Forelimb muscle (tissue), 1 donor: ENCODE data around the gene USP3. TPM values are rescaled to one million over a fixed set of nuclear protein-coding genes. Genes with fewer than 3 reads are reported as not detected.
A peak's percentile ranks its signal among the peaks of the same experiment; 100 is the strongest.
"Not testable (repeated sequence)": the region's sequence is repeated elsewhere in the genome, so short reads cannot be mapped to it uniquely, and the experiment has no call there.

Experiments used
- DNase-seq: peaks from one replicate; pipeline ENCODE4 v3.0.0-alpha.2; 2013; ENCODE audit warnings: low read depth
- polyA plus RNA-seq: library from polyadenylated mRNA; unstranded; fragments of 120-200 nt; gene quantifications from one replicate; pipeline ENCODE4 v1.2.1, GENCODE V29; 2013; ENCODE audit not compliant: insufficient read length

The USP3 gene
- polyA plus RNA-seq, 1 donor, result 22.1 TPM

DNA sequence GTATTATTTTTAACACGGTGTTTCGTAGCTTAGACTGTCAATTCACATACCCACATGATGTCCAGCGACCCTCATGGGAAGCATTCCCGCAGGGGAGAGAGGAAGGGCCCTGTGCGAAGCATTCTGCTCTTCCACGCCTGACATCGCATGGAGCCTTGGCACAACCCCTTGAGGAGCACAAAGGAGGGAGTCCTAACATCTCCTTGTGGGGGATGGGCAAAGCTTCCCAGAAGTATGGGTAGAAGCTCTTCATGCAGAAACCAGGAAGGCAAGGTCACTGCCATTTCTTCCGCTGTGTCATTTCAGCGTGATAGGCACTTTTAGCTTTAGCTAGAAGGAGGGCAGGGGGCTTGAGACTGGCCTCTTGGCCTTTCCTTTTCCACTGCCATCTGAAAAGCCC lies 28.7 kb upstream of the USP3 start:
- no peak for DNase-seq

DNA sequence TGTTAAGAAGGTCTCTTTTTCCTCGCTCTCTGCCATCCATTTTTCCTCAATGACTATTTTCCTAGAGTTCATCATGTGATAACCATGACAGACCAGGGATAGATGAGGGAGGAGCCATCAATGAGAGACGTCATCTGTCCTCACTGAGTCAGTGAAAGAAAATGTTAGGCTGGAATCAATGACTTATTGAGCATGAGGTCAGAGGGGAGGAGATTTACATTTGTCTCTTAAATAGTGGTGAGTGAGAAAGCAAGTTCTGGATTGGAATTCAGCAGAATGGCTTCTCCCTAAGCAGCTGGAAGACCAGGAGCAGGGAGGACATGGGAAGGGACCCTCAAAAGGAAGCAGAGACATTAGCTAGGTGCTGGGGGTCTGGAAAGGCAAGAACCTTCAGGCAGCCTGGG lies 28.2 kb upstream of the USP3 start:
- DNase-seq, result peak; percentile 54

DNA sequence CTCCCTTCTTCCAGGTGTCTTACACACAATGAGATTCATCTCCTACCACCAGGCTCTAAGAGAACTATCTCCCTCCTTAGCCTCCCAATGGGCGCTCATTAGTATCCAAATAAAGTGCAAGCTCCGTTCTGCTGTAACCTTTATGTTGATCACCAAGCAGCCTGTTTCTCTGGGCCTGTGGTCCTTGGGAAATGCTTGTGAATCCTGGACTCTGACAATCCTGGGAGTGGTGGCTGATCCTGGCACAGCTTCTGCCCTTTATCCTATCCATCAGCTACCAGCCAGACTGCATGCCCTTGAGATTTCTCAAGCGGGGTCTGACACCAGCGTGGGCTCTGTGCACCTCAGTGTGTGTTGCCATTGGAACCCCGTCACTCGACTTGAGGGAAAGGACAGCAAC lies 26.1 kb upstream of the USP3 start:
- DNase-seq, result no peak

DNA sequence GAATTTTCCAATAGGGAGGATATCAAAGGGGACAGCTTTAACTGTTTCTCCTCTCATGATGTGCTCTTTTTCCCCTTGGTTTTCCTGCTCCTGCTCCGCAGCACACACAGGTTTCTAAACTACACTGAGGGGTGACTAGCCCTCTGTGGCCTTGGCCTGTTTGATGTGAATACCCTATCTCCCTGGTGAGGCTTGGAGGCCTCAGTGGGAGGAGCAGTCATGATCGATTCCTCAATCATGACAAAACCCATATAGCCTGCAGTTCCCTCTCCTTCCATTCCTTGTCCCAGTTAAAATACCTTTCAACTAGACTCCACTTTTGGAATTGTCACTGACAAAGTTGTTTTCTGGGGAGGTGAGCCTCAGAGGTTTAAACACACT lies 24.0 kb upstream of the USP3 start:
- DNase-seq, result no peak

DNA sequence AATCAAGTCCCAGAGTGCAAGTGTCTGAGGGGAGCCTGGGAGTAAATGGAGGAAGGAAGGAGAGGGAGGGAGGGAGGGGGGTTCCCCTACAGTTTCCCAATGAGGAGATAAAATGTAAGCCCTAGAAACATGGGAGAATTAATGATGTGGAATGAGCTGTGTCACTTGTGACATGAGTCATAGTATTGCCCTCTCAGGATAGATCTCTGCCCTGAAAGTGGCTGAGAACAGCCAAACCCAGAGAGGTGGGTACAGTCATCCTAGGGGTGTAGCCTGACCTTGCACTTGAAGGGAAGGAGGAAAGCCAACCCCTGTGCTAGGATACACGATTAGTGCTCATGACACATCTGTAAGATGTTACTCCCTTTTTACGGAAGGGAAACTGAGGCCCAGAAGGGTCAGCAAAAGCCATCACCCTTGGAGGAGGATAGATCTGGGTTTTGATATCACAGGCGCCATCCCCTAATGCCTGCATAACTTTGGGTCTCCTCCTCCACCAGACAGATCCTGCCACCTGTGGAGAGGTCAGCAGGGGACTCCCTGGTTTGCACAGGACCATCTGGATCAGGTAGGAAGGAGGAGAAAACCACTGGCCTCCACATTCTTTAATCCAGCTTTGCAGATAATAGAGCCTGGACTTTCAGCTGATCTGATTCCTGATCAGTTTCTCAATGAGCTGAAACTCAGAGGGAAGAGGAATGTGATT lies 23.1 kb upstream of the USP3 start:
- DNase-seq, result no peak

DNA sequence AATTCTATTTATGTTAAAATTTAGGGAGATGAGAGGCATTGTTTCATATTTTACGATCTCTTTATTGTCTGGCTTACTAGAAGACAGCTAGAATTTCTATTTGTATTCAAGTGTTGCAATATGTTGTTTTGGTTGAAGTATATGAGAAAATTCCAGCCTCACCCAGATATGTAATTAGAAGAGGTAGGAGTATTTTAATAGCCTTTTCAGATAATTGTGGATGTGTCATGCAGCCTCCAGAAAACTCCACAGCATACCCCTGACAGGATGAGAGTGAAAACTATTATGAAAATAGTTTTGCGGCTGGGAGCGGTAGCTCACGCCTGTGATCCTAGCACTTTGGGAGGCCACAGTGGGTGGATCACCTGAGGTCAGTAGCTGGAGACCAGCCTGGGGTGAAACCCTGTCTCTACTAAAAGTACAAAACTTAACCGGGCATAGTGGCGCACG lies 21.5 kb upstream of the USP3 start:
- DNase-seq, result no peak

DNA sequence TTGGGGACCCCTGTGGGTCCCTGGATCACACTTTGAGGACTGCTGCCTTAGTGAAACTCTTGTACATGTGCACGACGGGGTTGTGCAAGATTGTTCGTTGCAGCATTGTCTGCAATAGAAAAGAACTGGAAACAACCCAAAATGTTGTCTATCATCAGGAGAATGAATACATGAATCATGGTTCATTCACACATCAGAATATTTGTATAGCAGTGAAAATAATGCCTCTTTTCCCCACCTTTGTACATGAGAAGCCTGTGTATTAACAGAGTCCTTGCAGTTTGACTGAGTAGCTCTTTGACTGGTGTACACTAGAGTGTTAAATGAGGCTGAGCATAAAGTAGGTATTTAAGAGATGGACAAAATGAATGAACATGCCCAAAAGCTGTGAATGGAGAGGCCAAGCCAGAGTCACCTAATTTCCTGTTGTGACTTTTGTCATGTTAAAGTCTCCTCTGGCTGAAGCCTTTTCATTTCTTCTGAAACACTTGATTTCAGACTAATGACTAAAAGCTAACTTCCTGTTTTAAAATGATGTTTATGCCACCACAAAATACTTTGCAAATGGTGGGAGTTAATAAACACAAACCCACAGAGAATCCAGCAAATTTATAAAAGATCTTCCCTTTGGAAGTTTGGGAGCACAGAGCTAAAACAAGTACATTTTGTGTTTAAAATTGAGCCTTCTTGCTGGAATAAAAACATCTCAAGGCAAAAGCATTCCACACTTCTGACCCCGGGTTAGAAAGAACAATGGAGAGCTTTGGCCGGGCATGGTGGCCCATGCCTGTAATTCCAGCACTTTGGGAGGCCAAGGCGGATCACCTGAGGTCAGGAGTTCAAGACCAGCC lies 20.6 kb upstream of the USP3 start:
- no peak for DNase-seq

DNA sequence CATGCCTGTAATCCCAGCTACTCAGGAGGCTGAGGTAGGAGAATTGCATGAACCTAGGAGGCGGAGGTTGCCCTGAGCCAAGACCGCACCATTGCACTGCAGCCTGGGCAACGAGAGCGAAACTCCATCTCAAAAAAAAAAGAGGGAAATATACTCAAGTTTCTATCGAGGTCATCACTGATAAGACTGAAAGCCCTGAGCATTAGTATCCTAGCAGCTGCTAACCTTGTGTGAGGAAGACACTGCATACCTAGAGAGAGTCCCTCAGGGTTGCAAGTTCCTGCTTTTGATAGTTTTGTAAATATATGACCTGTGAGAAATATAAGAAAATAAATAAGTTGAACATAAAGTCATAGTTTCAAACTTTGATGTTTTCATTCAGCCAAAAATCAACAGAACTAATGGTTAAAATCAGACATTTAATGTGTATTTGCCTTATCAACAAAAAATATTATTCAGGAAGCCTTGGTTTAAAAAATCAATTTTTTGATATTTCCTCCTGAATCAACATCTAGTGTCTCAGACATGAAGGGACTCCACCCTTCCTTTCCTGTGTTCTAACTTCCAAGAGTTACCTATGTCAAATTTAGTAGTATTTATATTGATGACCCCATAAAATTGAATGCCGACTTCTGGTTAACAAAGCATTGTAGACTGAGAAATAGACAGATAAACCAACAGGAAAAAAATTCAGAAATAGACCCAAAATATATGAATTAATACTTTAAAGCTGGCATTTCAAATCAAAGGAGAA lies 19.8 kb upstream of the USP3 start:
- DNase-seq, result no peak

DNA sequence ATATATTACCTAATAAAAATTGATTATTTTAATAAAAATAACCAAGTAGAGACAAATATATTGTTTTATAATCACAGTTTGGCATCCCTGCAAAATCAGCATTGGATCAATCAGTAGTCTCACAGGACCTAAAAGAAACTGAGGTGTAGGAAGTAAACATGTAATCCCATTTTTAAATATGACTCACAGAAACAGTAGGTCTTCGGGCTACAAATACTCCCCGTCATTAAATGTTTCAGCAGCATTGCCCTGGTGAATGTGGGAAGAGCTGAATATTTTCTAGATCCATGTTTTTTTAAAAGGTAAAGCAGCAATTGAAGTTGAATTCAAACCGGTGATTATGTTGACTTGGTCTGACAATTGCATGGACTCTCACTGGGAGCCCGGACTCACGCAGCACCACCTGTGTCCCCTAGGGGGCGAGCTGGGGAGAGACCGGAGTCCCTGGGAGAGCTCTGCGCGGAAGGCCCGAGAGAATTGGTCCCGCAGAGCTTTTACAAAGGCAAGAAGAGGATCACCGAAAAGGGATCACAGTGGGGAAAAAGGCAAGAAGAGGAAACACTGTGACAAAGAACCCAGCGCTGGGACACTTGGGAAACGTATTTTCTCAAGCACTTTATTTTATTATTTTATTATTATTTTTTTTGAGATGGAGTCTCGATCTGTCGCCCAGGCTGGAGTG lies 17.2 kb upstream of the USP3 start:
- DNase-seq, result no peak

DNA sequence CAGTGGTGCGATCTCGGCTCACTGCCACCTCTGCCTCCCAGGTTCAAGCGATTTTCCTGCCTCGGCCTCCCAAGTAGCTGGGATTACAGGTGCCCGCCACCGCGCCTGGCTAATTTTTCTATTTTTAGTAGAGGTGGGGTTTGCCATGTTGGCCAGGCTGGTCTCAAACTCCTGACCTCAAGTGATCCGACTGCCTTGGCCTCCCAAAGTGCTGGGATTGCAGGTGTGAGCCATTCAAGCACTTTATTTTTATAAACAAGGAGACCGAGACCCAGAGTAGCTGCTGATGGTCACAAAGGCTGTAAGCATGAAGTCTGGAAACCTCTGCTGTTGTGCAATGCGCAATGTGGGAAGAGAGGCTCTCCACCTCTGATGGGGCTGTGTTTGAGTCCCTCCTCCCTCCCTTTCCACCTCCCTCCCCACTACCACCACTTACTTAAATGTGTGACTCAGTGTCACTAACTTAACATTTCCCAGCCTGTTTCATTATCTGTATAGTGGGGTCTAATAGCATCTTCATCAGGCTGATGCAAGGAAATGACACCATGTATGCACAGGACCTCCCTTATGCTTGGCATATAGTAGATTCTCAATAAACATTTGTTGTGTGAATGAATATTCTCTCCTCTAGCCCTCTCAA lies 16.5 kb upstream of the USP3 start:
- DNase-seq, result not testable (repeated sequence)

DNA sequence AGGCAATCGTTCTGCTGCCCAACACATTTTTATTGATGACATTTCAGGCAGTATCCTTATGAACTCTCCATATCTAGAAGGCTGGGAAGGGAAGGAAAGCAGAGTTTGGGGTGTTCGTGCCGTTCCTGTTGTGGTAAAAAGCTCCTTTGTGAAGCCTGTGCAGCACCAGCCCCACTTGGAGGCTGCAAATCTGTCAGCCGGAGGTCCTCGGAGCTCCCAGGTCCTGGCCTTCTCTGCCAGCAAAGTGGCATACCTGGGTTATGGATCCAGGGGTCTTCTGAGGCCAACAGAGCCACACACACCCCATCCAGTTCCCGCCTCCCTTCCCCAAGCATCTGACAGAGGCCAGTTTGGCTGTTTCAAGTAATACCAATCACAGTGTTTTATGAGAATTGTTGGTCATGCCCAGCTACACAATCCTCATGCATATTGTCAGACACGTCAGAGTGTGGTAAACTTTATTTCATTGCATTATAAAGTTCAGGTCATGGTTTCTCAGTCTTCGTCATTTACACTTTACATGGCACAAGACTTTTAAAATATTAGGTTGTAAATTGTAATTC lies 15.9 kb upstream of the USP3 start:
- DNase-seq, result no peak

DNA sequence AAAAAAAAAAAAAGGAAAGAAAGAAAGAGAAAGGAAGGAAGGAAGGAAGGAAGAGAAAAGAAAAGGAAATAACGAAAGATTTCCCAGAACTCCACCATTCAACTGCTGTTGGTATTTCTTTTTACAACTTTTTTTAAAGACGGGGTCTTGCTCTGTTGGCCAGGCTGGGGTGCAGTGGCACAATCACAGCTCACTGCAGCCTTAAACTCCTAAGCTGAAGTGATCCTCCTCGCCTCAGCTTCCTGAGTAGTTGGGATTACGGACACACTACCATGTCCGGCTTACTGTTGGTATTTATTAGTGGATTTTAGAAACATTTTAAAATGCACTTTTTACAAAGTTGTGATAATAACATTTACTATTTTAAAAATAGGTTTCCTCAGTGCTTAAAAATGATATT lies 15.0 kb upstream of the USP3 start:
- no peak for DNase-seq

DNA sequence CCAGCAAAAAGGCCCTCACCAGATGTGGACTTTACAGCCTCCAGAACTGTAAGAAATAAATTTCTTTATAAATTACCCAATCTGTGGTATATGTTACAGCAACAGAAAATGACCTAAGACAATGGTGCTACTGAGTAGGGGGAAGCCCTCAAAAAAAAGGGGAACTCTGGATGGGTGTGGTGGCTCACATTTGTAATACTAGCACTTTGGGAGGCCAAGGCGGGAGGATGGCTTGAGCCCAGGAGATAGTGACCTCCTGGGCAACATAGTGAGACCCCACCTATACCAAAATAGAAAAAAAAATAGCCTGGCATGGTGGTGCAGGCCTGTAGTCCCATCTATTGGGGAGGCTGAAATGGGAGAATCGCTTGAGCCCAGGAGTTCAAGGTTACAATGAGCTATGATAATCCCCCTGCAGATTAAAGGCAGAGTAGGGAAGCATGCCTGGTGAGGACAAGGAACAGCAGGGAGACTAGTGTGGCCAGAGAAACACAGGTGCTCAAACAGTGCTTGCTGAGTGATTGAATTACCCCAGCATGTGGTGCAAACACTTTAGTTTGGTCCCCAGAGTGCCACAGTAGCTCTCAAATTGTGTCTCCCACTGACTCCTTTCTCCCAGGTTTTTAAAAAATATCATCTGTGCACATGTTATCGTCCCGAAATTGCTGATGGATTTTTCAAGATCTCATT lies 13.9 kb upstream of the USP3 start:
- DNase-seq, result no peak

DNA sequence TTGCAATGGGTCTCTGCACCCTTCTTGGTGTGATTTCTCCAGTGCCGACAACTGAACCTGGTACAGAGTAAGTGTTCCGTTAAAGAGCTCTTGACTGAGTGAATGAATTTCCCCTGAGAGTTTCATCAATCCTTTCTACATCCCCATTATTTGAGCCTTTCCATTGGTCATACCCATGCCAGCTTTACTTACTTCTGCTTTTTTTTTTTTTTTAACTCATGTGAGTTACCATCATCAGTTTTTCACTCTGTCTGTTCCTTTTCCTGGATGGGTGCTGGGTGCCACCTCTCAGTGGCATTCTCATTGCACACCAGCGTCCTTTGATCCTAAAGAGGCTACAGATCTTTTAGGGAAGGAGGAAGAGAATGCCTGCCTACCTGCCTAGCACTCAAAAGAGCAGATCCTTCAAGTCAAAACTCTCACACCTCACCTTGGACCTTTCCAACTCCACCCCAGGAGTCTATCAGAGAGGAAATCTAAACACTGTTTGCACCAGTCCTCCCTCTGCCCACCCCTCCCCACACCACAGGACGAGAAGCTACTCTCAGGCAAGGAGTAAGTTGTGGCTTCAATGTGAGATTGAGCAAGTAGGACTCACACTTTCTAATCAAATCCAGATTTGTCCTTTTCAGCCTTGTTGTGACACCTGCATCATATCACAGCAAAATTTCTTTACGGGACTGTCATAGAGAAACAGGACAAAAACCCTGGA lies 13.1 kb upstream of the USP3 start:
- DNase-seq, result no peak

DNA sequence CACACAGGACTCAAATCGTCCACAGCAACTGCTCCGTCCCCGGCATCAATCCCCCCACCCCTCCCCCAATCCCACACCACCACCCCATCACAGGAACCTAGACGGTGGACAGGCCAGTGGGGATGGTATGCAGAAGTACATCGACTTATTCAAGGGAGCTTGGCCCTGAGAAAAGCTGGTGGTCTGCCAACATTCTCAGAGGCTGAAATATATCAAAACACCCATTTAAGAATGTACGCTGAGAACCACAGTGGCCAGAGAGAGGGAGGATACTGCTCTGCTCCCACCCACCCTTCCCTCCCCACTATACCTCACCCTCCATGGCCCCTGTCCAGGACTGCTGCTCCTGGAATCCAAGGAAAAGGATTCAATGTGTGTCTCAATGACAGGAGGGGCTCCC lies 12.4 kb upstream of the USP3 start:
- DNase-seq, result no peak

DNA sequence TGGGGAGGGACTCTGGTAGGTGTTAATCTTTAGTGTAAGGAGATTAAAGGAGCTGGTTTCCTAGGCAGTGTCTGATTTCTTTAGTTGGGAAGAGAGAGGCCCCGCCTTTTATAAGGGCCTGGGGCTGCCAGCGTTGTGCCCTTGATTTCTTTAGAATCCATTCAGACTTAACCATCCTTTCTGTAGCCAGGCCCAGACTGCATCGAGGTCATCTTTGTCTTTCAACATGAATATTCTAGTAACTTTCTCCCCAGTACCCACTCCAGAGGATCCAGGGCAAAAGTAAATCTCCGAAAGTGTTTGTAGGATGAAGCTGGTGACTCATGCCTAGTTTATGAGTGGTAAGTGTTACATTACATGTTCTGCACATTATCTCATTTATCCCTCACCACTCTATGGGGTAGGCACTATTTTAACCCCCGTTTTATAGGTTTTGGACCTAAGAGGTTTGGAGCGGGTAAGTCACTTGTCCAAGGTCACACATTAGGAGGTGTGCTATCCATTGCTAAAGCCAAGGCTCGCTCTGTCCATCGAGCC lies 11.8 kb upstream of the USP3 start:
- no peak for DNase-seq

DNA sequence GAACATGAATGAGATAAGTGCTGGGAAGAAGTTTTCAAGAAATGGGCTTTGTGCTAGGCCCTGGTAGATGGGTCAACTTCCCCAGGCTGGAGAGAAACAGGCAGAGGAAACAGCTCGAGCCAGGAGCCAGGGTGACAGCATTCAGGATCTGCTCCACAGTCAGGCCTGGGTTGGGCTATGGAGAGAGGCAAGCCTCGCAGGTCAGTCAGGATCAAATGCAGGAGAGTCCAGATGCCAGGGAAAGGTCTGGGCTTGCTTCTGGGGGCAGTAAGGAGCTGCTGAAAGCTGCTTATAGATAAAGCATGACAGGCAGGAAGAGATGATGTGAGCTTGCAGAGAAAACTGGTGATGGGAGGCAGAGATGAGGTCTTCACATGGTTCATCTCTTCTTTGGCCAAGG lies 11.0 kb upstream of the USP3 start:
- no peak for DNase-seq

DNA sequence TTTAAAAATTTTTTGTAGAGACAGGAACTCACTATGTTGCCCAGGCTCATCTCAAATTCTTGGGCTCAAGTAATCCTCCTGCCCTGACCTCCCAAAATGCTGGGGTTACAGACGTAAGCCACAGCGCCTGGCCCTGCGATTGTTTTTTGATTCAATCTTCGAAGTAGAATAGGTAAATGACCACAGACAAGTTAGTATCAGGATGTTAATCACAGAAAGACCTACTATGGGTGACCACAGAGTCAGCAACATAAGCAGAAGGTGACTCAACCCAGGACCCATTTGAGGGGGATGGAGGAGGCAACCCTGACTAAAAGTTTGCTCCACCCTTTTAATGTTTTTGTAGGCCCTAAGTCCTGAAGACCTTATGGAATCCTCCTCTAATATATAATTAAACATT lies 10.0 kb upstream of the USP3 start:
- no peak for DNase-seq

DNA sequence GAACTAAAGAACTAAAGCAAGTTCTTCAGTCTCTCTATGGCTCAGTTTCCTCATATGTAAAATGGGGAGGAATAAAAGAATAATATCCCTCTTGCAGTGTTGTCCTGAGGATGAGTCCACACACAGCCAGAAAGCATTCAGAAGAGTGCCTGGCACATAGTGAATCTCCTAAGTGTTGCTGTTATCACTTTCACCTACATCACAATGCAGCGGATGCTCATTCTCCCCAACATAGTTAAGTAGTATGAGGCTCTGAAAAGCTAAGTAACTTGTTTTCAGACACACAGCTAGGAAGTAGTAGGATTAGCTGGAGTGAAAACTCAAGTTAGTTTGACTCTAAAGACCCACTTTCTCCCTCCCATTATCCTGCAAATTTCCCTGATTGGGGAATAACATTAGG lies 9.1 kb upstream of the USP3 start:
- no peak for DNase-seq
